NCI-H2227 (cell line): ENCODE results near the gene VGLL4.

Source experiments
- DNase-seq: peaks from one replicate; lab custom pipeline; 2025; ENCODE audit not compliant: unreplicated experiment; lab: John Stamatoyannopoulos, UW

Gene VGLL4

DNA sequence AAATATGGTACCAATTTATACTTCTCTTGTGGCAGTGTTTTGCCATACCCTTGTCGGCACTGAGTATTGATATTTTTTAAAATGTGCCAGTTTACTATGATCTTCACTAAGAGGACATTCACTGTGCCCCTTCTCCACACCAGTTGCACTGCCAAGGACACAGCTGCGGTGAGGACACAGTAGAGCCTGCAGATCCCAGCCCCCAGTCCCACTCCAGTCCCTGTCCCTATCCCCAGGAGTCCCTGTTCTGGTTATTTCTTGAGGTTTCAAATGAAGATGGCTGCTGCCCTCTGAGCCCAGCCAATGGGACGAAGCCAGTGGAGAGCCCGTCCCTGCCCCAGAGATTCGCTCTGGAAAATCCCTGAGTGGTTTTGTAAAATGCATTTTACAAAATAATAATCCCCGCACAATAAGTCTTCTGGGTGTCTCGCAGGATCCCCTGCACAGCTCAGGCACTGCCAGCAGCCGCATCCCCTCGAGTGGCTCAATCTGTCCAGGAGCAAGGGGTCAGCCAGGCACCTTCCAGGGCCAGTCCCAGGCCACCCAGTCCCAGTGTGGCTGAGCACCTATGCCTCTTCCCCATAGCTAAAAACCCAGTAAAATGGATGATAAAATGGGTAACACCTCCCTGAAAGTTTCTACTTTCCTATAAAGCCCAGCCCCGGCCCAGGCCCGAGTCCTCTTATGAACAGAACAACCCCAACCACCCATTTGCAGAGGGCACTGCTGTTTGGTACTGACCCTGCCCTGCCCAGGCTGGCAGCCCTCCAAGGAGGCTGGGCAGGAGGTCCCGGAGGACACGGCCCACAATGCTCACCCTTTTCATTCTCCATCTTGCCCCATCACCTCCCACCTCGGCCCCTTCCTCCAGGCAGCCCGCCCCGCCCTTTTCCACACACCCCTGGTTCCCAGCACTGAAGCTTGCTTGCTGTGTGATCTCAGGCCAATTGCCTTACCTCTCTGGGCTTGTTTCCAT is 91.1 kb downstream of the VGLL4 start:
- DNase-seq, result no peak

DNA sequence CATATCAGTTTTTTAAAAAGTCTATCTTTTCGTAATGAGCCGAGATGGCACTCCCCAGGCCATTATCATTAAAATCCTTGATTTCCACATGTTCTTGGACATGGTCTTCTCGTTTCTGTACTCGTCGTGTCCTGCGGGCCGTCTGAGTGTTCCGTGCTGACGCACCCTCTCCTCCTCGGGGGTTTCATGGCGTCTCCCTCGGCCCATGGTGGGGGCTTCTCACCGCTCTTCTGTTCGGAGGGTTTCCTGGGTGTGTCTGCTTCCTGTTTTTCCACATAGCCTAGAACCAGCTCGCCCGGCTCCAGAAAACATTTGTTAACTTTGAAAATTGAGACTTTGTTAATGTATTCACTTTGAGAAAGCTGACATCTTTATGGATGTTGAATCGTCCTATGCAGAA is 92.7 kb downstream of the VGLL4 start:
- no peak for DNase-seq

DNA sequence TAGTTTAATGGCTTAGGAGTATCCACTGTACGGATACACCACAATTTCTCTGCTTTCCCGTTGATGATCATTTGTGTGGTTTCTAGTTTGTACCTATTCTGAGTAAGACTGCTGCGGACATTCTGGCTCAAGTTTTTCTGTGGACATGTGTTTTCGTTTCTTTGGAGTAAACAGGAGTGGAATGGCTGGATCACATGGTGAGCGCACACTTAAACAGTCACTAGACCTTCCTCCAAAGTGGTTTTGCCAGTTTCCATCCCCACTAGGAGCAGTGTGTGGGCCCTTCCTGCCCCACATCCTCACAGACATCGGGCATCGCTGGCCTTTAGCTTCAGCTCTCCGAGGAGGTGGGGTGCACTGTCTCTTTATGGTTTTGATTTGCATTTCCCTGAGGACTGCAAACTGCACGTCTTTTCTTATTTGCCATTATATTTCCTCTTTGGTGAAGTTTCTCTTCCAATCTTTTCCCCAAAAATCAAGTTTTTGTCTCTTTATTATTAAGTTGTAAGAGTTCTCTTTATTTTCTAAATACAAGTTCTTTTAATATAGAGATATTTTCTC is 94.1 kb downstream of the VGLL4 start:
- DNase-seq, result no peak

DNA sequence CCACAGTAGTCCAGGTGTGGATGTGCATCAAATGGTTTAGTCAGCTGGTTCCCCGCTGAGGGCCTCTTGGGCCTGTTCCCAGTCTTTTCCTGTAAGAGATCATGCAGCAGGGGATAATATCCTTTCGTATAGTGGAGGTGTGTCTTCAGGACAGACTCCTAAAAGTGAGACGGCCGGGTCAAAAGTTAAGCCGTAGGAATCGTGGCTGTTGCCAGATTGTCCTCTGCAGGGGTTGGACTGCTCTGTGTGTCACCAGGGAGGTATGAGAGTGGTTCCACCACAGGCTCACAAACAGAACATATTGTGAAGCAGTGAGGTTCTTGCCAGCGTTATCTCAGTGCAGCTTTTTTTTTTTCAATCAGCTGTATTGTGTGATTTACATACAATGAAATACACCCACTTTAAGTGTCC is 95.0 kb downstream of the VGLL4 start:
- no peak for DNase-seq

DNA sequence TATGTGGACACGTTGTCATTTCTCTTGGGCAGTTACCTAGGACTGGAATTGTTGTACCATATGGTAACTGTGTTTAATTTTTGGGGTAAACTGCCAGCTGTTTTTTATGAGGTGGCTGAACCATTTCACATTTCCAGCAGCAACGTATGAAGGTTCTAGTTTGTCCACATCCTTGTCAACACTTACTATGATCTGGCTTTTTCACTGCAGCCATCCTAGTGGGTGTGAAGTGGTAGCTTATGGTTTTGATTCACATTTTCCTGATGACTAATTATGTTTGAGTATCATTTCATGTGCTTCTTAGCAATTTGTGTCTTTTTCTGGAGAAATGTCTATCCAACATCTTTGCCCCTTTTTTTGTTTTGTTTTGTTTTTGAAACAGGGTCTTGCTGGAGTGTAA is 96.2 kb downstream of the VGLL4 start:
- DNase-seq, result no peak

DNA sequence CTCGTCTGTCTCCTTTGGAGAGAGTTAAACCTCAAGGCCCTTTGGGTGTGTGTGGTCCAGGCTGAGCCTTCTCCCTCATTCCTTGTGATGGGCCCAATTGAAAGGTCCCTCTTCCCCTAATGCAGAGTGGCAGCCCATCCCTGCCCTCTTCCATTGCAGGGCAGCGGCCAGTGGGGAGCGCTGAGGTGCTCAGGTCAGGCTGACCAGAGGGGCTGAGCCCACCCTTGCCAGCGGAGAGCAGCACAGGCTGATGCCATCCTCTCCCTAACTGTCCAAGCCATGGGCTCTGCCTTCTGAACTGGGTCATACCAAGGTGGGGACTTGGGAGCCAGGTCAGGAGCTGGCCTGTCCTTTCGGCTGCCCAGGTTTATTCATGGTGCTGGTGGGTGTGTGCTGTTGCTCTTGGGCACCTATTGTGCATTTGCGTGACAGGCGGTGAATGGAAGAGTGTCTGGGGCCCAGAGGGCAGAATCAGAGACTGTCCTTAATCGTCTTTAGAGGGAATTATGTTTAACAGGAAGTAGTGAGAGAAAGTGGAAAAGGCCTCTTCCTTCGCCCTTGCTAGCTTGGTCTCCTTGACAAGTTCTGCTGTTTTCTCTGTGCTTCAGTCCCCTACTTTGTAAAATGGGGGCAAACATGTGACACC is 96.9 kb downstream of the VGLL4 start:
- DNase-seq, result no peak

DNA sequence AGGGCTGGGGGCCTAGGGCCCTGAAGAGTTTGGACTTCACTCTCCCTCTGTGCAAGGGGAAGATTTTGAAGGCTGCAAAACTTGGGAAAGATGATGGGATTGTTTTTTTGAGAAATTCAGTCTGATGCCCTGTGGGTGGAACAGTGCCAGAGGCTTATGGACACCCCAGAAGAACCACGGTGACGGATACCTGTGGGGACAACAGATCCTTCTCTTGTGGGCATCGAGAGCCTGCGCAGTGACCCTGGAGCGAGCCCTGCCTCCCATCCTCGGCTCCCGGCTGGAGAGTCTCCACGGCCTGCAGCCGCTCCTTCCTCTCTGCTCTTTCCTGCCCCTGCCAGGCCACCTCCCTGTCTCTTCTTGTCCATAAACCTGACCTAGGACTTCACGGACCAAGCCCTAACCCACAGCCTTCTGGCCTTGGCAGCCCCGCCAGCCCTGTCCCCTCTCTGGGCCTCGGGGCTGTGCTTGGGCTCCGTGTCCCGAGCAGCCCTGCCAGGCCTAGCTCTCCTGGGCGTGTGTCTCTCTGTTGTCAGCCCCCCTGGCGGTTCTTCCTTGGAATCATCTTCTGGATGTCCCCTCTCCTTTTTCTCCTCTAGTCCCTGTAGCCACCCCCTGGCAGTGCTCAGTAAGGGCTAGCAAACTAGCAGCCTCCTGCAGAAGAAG is 98.4 kb downstream of the VGLL4 start:
- DNase-seq, result no peak

DNA sequence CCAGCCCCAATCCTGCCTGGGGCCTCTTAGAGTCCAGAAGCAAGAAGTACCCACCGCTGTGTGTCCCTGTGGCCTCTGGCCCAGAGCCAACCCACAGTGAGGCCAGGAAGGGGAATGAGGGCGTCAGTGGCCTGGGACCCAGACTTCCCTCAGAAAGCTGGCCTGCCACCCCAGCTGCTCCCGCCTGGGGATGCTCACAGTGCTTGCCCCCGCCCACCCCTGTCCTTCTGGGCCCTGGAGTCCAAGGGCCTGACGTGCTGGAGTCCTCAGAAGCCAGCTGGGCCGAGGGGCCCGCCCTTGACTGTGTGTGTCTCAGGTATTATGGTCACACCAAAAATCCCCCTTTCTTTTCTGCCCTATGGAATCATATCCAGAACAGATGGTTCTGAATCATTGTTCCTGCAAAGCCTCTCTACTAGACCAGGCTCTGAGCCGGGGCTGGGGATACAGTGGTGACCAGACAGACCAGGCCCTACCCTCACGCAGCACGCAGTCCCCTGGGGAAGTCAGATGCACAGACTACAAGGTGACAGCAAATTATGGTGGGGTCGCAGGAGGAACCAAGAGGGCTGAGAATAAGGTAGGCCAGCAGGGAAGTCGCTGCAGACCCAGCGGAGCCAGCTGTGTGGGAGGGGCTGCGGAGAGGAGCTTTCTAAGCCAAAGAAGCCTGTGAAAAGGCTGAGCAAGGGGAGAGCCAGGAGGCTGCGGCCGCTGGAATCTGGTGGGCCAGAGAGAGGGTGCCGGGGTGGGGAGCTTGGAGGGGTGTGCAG is 99.1 kb downstream of the VGLL4 start:
- DNase-seq, result no peak

DNA sequence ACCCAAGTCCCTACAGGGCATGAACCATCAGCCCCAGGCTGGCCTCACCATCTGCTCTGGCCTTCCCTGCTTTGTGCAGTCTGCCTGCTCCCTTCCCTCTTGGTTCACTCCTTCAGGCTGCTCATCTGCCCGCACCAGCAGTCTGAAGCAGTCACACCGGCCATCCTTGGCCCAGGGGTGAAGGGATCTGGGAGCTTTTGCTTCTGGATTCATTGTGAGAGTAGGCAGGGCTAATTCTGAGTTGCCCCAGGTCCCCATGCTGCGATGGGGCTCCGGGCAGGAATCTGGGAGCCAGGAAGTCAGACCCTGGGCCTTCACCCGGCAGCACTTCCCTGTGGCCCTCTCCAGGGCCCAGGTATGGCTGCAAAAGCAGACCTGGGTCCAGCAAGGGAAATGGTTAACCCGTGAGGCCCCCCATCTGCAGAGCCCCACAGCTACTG is 99.7 kb downstream of the VGLL4 start:
- DNase-seq, result no peak

DNA sequence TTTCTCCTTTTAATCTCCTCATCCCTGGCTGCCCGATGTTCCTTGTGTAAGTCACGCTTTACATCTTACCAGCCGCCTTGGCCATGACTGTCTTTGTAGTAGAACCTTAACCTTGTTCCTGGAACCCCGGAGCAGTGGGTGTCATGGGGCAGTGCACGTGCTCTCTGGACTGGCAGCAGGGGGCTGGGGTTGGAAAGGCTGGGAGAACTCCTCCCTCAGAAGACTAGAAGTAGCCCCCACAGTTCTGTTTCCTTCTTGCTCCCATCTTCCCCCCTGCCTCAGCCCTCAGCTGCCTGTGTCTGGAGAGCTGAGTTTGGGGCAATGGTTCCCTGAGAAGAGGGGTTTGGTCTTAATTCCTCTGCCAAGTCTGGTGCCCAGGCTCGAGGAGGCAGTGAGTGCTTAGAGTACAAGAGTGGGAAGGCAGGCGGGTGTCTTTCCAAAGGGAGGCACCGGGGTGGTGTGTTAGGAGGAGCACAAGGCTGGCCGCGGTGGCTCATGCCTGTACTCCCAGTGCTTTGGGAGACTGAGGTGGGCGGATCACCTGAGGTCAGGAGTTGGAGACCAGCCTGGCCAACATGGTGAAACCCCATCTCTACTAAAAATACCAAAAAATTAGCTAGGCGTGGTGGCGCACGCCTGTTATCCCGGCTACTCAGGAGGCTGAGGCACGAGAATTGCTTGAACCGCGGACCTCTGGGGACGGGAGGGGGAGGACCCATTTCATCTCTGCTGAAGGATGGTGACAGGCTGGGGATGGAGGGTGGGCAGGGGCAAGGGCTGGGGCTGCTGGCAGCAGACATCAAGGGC is 100.4 kb downstream of the VGLL4 start:
- DNase-seq, result no peak

DNA sequence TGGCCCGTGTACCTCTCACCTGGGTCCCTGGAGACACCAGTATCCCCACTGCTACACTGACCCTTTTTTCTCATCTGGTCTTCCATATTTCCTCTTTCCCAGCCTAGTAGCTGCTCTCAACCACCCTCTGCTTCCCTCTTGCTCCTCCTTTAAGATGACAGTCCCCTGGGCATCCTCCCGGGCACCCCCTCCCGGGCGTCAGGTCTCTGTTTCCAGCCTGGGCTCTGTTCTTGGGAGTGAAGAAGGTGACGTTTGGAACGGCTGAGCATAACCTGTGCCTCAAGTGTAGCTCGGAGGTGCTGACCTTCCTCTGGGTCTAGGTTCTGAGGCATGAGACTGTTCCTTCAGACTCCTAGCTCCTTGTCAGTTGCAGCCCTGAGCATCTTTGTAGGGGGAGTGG is 101.2 kb downstream of the VGLL4 start:
- no peak for DNase-seq

DNA sequence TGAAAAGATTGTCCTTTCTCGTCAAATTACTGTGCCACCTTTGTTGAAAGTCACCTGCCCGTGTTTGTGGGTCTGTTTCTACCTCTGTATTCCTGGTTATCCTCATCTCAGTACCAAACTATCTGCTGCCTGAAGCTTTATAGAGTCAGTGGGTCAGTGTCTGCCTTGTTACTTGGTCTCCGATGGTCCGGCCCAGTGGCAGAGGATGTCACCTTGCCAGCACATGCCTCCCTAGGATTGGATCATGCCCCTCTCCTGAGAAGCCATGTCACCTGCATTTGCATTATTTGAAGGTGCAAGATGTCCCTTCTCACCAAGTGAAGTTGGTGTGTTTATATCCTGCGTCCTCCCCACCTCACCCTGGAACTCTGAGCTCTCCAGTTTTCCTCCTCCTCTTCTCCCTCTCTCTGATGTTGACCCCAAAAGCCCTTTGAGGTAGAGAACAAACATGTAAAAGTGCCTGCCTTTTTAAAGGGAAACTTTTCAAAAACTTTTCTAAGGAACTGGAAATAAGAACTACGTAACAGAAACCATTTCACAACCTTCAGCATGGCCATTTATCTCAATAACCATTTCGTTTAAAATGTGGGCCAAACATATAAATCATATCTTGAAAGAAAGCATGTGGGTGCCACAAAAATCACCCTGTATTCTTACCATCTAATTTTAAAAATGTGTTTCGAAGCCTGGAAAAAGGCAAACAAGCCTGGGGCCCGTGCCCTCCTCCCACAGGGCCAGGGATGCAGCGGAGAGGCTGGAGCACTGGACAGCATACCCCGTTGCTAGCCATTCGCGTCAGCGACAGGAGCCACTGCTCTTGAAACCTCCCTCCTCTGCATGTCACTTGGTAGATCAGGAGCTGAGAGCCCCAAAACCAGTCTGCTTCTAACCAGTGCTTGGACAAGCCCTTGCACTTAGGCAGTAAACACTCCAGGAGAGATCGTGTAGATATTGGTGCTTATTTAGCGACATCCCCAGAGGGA is 102.1 kb downstream of the VGLL4 start:
- DNase-seq, result no peak

DNA sequence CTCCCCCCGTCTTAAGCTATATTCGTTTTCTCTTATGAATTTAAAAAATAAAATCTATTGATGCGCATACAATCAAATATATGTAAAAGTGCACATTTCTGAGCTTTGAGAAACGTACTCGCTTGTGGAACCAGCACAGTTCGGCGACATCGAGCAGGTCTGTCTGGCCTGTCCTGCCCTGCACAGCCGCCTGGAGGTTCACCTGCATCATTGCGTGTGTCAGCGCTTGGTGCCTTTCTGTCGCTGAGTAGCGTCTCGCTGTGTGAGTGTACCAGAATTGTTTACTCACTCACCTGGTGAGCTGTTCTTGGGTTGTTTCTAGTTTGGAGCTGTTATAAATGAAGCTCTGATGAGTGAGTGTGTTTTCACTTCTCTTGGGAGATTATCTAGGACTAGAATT is 104.0 kb downstream of the VGLL4 start:
- no peak for DNase-seq

DNA sequence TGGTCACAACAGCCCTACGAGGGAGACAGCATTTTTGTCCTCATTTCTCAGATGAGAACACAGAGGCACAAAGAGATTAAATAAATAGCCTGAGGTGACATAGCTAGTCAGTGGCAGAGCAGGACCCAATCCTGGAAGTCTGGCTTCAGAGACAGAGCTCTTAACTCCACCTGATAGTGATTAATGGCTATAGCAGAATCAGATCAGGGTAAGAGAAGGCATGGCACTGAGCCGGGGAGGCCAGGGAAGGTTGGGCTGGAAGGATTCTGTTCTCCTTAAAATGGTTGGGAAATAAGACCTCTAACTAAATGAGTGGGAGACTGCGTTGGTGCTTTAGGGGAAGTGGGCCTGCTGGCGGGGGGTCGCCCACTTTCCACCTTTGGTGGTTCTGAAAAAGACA is 104.5 kb downstream of the VGLL4 start:
- no peak for DNase-seq

DNA sequence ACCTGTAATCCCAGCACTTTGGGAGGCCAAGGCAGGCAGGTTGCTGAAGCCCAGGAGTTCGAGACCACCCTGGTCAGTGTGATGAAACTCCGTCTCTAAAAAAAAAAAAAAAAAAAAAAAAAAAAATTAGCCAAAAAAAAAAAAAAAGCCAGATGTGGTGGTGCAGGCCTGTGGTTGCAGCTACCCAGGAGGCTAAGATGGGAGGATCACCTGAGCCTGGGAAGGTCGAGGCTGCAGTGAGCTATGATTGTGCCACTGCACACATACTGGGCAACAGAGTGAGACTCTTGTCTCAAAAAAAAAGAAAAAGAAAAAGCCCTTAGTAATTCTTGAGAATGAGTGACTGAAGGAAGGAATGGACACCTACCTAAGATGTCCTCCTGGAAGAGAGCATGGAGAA is 105.1 kb downstream of the VGLL4 start:
- DNase-seq, result no peak

DNA sequence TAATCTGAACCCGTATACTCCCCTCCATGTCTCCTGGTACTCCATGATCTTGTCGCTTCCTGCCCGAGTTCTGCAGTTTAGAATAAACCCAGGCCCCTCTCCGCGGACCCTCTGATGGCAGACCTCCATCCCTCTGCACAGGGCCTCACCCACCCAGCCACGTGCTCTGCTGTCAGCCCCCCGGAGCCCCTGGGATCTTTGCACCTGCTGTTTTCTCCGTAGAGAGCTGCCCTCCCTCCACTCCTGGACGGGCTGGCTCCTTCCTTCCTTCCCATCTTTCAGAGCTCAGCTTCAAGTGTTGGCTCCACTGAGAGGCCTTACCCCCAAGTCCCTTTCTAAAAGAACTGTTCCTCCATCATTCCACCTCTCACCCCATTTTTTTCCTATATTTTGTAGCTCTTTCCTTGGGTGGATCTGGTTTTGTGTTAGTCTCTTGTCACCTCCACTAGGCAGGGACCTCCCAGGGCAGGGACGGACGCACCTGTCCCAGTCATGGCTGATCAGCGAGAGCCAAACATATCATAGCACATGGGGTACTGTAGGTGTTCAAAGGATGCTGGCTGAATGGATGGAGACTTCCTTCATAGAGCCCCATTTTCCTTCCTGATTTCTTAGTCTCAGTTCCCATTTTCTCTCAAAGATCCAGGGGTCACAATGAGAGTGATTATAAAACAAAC is 106.6 kb downstream of the VGLL4 start:
- DNase-seq, result no peak

DNA sequence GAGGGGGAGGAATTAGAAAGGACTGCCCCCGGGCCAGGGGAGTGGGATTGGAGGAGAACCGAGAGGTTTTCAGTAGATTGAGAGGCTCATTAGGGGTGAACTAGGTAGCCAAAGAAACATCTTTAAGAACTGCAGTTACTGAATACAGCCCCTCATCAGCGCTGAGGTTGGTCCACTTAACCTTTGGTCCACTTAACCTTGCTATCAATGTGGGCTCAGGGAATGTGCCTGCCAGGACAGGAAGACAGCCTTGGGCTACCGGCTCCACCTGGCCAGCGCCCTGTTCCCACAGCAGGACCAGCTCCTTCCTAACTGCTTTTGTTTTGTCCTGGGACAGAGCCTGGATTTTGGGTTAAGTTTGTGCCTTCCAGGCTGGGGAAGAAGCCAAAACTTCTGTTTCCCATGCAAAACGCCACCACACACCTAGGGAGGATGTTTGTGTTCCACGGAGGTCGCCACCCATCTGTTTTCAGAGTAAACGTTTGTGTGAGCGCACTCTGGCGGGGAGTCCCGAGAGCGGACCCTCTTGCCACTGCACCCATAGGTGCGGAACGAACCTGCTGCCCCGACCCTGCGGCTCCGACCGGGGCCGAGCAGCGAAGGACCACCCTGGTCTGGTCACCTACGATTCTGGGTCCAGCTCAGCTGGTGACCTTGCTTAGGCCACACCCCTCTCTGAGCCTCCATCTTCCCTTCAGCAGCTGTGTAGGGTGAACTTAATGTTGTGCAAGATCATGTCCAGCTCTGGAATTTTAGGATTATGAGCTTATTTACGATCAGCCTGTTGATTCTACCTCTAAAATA is 107.4 kb downstream of the VGLL4 start:
- no peak for DNase-seq
